Measurements from ENCODE around the gene YAP1.

- no peak for TF ChIP-seq CTCF (conservative IDR thresholded peaks at IDR 0.05; ENCODE audit: low read length)
- no peak for TF ChIP-seq EZH2phosphoT487 (IDR thresholded peaks at IDR 0.05; ENCODE audit: borderline replicate concordance, low read depth, low read length)
Observed at GRCh38 chr11:102252339-102252891, 142.2 kb downstream of the YAP1 start.

All from OCI-LY7 (cell line).